ENCODE results near the gene DMKN.

GRCh38 chr19:35490364-35490763 lies 23.1 kb downstream of the DMKN start, which contains the start of gene KRTDAP:
- TF ChIP-seq CTCF (IDR thresholded peaks at IDR 0.05): no peak
- TF ChIP-seq PBX3 (IDR thresholded peaks at IDR 0.05): no peak
- TF ChIP-seq MAX (IDR thresholded peaks at IDR 0.05): no peak
- no peak for TF ChIP-seq NFE2L2 (conservative IDR thresholded peaks at IDR 0.05; ENCODE audit: low read length)
- TF ChIP-seq REST (IDR thresholded peaks at IDR 0.05): no peak
- no peak for TF ChIP-seq POLR2A (IDR thresholded peaks at IDR 0.05; ENCODE audit: low read length)
- no peak for TF ChIP-seq EP300 (IDR thresholded peaks at IDR 0.05)
- TF ChIP-seq MAZ (IDR thresholded peaks at IDR 0.05; ENCODE audit: borderline replicate concordance, low read depth, low read length): no peak
- no peak for TF ChIP-seq ELK1 (IDR thresholded peaks at IDR 0.05; ENCODE audit: low read depth, low read length)
- no peak for TF ChIP-seq GATA3 (IDR thresholded peaks at IDR 0.05; ENCODE audit: borderline replicate concordance)
- TF ChIP-seq JUNB (IDR thresholded peaks at IDR 0.05): no peak
- no peak for TF ChIP-seq RCOR1 (IDR thresholded peaks at IDR 0.05; ENCODE audit: low read depth, low read length)
- TF ChIP-seq BHLHE40 (IDR thresholded peaks at IDR 0.05; ENCODE audit: low read depth, low read length): no peak
- TF ChIP-seq RFX5 (IDR thresholded peaks at IDR 0.05): no peak
